Measurements from ENCODE around the gene DCTPP1.

Gene DCTPP1

GRCh38 chr16:30434852-30435251 is 5.0 kb upstream of the DCTPP1 start:
- Histone ChIP-seq H3K9me3 (ENCODE audit: severe bottlenecking) (no peaks in the 10 kb centered on the region), H3K27me3 (ENCODE audit: insufficient read depth, low read depth, severe bottlenecking) (no peaks in the 10 kb centered on the region), H3K36me3 (no peaks in the 10 kb centered on the region), H3K4me3 (ENCODE audit: low read depth, low read length) (no peak overlapping the region), H3K27ac (no peak overlapping the region)
- TF ChIP-seq CTCF (IDR thresholded peaks at IDR 0.05; ENCODE audit: low read depth, low read length) = no peak
- no peak for DNase-seq

GRCh38 chr16:30430428-30430970 is 669 bp upstream of the DCTPP1 start:
- peak; percentile 34 for TF ChIP-seq CTCF (IDR thresholded peaks at IDR 0.05; ENCODE audit: low read depth, low read length)
- peak; percentile 83 for DNase-seq
- peaks cover 29% of the 10 kb centered on the region for H3K36me3 ChIP-seq
- peak overlapping the region; percentile 11 for H3K4me3 ChIP-seq (ENCODE audit: low read depth, low read length)
- peak overlapping the region; percentile 68 for H3K27ac ChIP-seq
- H3K9me3 ChIP-seq (ENCODE audit: severe bottlenecking) = no peaks in the 10 kb centered on the region
- no peaks in the 10 kb centered on the region for H3K27me3 ChIP-seq (ENCODE audit: insufficient read depth, low read depth, severe bottlenecking)

- H3K36me3 ChIP-seq = peaks cover 40% of the 10 kb centered on the region
- peak overlapping the region; percentile 78 for H3K27ac ChIP-seq
Measured at GRCh38 chr16:30429418-30429677, 482 bp downstream of the DCTPP1 start.

GRCh38 chr16:30428055-30428454 is 1.8 kb downstream of the DCTPP1 start:
- no peak overlapping the region for H3K27ac ChIP-seq
- no peak overlapping the region for H3K4me3 ChIP-seq (ENCODE audit: low read depth, low read length)
- TF ChIP-seq CTCF (IDR thresholded peaks at IDR 0.05; ENCODE audit: low read depth, low read length) = no peak
- no peaks in the 10 kb centered on the region for H3K9me3 ChIP-seq (ENCODE audit: severe bottlenecking)
- no peaks in the 10 kb centered on the region for H3K27me3 ChIP-seq (ENCODE audit: insufficient read depth, low read depth, severe bottlenecking)
- DNase-seq = no peak
- H3K36me3 ChIP-seq = peaks cover 53% of the 10 kb centered on the region

More at GRCh38 chr16:30429418-30429677, 482 bp downstream of the DCTPP1 start:
- Histone ChIP-seq H3K4me3 (ENCODE audit: low read depth, low read length) (peak overlapping the region; percentile 78), H3K9me3 (ENCODE audit: severe bottlenecking) (no peaks in the 10 kb centered on the region), H3K27me3 (ENCODE audit: insufficient read depth, low read depth, severe bottlenecking) (no peaks in the 10 kb centered on the region)
- no peak for DNase-seq
- TF ChIP-seq CTCF (IDR thresholded peaks at IDR 0.05; ENCODE audit: low read depth, low read length) = no peak

- DNase-seq = no peak
- TF ChIP-seq CTCF (IDR thresholded peaks at IDR 0.05; ENCODE audit: low read depth, low read length) = no peak
- Histone ChIP-seq H3K9me3 (ENCODE audit: severe bottlenecking) (no peaks in the 10 kb centered on the region), H3K27me3 (ENCODE audit: insufficient read depth, low read depth, severe bottlenecking) (no peaks in the 10 kb centered on the region), H3K36me3 (peaks cover 60% of the 10 kb centered on the region), H3K4me3 (ENCODE audit: low read depth, low read length) (no peak overlapping the region), H3K27ac (no peak overlapping the region)
Measured at GRCh38 chr16:30421010-30421409, 8.8 kb downstream of the DCTPP1 start.
